Raji (cell line): ENCODE data around the gene SLC24A4.

Experiments
- POLR2A ChIP-seq: IDR thresholded peaks from 2 replicates; pipeline ENCODE4 v1.6.1; 2011; ENCODE audit warnings: low read depth, low read length, control low read depth; ENCODE audit not compliant: insufficient read depth

The SLC24A4 gene

GRCh38 chr14:92495027-92495426 is 172.1 kb downstream of the SLC24A4 start:
- TF ChIP-seq POLR2A = no peak

- TF ChIP-seq POLR2A = no peak
These were observed 173.4 kb downstream of the SLC24A4 start for GRCh38 chr14:92496191-92496857.

DNA sequence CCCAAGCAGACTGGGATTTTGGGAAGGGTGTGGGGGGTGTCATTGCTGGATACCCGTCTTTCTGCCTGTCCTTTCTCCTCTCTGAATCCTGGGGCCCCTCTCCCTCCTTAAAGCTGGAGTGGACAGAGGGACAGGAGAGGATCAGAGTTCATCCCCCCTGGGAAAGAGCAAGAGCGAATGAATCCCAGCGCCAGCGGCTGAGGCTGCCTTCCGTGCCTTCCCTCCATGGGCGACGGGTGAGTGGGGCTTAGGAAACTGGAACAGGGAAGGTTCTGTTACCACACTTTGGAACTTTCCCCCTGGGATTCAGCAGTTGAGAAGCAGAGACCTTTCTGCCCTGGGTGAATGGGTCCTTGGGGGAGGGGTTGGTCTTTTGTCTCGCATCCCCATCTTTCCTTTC is 174.4 kb downstream of the SLC24A4 start:
- TF ChIP-seq POLR2A = no peak

- no peak for TF ChIP-seq POLR2A
These were observed 176.3 kb downstream of the SLC24A4 start for GRCh38 chr14:92499234-92499633.

- no peak for TF ChIP-seq POLR2A
These were observed 177.6 kb downstream of the SLC24A4 start for GRCh38 chr14:92500491-92500941.

DNA sequence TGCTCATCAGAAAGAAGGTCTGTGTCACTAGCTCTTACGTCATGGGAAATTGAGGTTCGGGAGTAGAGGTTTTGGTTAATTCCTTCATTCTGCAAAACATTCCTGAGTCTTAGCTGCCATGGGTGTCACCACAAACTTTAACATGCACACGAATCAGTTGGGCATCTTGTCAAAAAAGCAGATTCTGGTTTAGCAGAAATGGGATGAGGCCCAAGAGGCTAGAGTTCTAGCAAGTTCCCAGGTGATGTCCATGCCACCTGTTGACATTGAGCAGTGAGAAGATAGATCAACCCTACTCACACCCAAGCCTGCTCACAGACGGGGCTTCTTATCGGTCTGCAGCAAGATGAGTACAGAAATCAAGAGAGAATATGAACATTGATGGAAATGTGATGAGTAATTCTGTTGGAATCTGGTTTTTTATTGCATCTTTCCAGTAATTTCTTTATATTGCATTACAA is 179.0 kb downstream of the SLC24A4 start:
- no peak for TF ChIP-seq POLR2A

GRCh38 chr14:92502541-92503286 is 179.7 kb downstream of the SLC24A4 start:
- no peak for TF ChIP-seq POLR2A

- no peak for TF ChIP-seq POLR2A
These were observed 181.0 kb downstream of the SLC24A4 start for GRCh38 chr14:92503756-92504491.

- no peak for TF ChIP-seq POLR2A
These were observed 182.9 kb downstream of the SLC24A4 start for GRCh38 chr14:92505826-92506225.

DNA sequence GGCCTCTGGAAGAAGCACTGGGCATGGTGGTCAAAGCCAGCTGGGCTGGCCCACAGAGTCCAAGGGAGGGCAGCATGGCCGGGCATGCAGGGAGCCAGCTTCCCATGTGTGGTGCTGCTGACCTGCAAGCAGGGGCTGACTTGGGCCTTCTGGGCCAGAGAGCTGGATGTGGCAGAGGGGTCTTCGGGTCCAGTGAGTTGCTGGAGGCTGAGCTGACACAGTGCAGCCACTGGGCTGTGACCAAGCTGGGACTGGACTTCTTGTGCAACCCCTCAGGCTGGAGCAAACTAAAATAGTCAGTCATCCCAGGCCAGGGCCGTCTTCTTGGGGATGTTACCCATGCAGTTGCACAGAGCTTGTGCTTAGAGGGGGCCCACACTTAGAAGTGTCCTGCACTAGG is 183.3 kb downstream of the SLC24A4 start:
- no peak for TF ChIP-seq POLR2A

DNA sequence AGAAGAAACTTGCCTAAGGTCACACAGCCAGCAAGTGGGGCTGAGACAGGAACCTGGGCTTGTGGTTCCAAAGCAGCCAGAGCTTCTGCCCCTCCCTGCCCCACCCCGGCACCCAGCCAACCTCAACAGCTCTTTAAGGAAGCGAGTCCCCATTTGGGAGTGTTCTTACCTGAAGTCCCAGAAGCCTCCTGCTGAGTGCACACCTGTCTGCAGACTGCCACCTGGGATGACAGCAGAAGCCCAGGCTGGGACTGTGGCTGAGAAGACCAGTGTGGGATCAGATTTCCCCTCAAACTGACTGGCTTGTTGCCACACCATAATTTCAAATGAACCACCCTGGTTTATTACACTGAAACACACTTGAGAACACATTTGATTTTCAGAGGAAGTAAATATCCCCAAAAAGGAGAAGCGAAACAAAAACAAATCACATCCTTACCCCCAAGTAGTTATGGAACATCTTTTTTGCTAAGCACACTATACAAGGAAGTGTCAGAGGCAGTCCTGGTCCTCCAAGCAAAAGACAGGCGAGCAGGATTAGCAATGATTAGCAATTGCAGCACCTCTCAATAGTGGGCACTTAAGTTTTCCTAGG is 184.3 kb downstream of the SLC24A4 start:
- no peak for TF ChIP-seq POLR2A

DNA sequence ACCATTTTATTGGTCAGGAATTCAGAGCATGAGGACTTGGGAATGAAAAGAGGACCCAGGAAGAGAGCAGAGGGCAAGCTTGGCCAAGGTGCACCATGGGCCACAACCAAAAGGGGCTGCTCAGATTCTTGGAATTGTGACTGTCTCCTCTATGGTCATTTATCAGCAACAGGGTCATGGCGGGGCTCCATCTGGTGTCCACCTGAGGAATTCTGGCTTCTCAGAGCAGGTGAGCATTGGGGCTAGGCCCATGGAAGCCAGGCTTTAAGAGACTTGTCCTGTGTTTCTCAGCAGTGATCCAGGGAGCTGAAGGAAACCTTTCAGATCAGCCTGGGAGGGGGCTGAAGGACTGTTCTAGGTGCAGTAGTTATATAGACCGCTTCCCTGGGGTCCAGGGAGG is 188.0 kb downstream of the SLC24A4 start:
- no peak for TF ChIP-seq POLR2A

- TF ChIP-seq POLR2A = no peak
These were observed 188.7 kb downstream of the SLC24A4 start for GRCh38 chr14:92511453-92512238.

DNA sequence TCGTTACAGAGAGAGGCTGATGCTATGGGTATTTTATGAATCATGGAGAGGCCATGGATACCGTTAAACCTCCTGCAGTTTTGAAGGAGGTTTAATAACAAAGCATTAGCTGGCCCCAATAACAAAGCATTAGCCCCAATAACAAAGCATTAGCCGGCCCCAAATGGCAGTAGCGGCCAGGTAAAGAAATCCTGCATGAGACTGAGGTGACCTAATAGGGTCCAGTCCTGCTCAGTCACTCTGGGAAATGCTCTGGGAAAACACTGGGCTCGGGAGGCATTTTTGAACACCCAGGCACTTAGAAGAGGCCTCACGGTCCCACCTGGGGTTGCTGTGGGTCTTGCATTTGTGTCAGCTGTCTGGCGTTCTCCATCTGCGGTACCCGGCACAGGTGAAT is 189.8 kb downstream of the SLC24A4 start:
- TF ChIP-seq POLR2A = no peak
